Measurements from ENCODE around the gene SLC24A2. TPM values are rescaled to one million over a fixed set of nuclear protein-coding genes. Genes with fewer than 3 reads are reported as not detected.
"Not testable (repeated sequence)": the region's sequence is repeated elsewhere in the genome, so short reads cannot be mapped to it uniquely, and the experiment has no call there.

Gene SLC24A2
- not detected for polyA plus RNA-seq (2012; ENCODE audit: insufficient read depth, insufficient read length, low read depth)

DNA sequence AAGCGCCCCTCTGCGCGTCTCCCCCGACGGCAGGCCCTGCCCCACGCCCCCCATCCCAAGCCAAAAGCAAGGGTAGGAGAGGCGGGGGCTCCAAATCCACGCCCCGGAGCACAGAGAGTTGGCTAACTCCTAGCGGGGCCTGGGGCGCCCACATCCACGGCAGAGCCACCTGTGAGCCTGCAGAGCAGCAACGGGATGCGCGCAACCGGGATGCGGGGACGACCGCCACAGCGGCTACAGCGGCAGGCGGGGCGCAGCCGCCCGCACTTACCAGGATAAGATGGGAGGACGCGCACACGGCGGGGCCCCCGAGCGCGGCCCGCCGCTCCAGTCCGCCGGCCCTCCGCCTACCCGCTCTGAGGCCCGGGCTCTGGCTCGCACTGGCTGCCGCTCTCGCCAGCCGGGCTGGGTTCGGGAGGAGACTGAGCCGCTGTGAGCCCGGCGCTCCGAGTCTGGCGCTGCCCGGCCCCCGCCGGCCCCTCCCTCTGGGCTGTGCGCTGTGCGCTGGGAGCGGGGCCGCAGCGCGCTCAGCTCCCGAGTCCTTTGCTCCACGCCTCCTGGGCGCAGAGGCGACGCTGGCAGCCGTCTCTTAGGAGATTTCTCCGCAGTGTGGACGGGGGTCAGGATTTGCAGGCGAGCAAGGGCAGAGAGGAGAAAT, at the start of gene SLC24A2:
Gene SLC24A2, minus strand, starts transcription at position 424 of the 658 bp plus-strand sequence.
- no peak for DNase-seq
- TF ChIP-seq, protein P1, sequence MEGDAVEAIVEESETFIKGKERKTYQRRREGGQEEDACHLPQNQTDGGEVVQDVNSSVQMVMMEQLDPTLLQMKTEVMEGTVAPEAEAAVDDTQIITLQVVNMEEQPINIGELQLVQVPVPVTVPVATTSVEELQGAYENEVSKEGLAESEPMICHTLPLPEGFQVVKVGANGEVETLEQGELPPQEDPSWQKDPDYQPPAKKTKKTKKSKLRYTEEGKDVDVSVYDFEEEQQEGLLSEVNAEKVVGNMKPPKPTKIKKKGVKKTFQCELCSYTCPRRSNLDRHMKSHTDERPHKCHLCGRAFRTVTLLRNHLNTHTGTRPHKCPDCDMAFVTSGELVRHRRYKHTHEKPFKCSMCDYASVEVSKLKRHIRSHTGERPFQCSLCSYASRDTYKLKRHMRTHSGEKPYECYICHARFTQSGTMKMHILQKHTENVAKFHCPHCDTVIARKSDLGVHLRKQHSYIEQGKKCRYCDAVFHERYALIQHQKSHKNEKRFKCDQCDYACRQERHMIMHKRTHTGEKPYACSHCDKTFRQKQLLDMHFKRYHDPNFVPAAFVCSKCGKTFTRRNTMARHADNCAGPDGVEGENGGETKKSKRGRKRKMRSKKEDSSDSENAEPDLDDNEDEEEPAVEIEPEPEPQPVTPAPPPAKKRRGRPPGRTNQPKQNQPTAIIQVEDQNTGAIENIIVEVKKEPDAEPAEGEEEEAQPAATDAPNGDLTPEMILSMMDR (IDR thresholded peaks at IDR 0.05; ENCODE audit: low read depth, low read length) = no peak
- Histone ChIP-seq H3K4me3 (ENCODE audit: low read depth, low read length) (no peak within 1 kb of the TSS), H3K9me3 (no peaks in the 10 kb centered on the region), H3K27me3 (peaks cover 6% of the 10 kb centered on the region), H3K36me3 (no peaks in the 10 kb centered on the region), H3K4me1 (no peaks in the 10 kb centered on the region)

DNA sequence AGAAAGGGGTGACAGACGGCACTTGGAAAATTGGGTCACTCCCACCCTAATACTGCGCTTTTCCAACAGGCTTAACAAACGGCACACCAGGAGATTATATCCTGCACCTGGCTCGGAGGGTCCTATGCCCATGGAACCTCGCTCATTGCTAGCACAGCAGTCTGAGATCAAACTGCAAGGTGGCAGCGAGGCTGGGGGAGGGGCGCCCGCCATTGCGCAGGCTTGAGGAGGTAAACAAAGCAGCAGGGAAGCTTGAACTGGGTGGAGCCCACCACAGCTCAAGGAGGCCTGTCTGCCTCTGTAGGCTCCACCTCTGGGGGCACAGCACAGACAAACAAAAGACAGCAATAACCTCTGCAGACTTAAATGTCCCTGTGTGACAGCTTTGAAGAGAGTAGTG, 44.5 kb upstream of the SLC24A2 start:
- H3K9me3 ChIP-seq; H3K36me3 ChIP-seq; H3K4me1 ChIP-seq; H3K4me3 ChIP-seq (ENCODE audit: low read depth, low read length); DNase-seq; H3K27me3 ChIP-seq: not testable (repeated sequence)

DNA sequence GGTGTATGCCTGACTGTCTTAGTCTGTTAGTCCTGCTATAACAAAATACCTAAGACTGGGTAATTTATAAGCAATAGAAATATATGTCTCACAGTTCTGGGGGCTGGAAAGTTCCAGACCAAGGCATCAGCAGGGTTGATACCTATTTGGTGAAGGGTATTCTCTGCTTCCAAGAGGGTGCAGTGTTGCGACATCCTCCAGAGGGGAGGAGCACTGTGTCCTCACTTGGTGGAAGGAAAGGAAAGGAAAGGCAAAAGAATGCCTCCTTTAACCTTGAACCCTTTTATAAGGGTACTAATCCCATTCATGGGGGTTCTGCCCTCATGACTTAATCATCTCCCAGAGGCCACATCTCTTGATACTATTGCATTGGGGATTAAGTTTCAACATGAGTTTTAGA, 42.0 kb upstream of the SLC24A2 start:
- Histone ChIP-seq H3K4me3 (ENCODE audit: low read depth, low read length) (no peak overlapping the region), H3K27me3 (no peaks in the 10 kb centered on the region), H3K36me3 (no peaks in the 10 kb centered on the region), H3K4me1 (no peaks in the 10 kb centered on the region), H3K9me3 (no peaks in the 10 kb centered on the region)
- no peak for DNase-seq
- TF ChIP-seq, protein P1 (IDR thresholded peaks at IDR 0.05; ENCODE audit: low read depth, low read length) = no peak

- Histone ChIP-seq H3K9me3 (no peaks in the 10 kb centered on the region), H3K27me3 (no peaks in the 10 kb centered on the region), H3K36me3 (no peaks in the 10 kb centered on the region), H3K4me1 (no peaks in the 10 kb centered on the region), H3K4me3 (ENCODE audit: low read depth, low read length) (no peak overlapping the region)
- TF ChIP-seq, protein P1 (IDR thresholded peaks at IDR 0.05; ENCODE audit: low read depth, low read length) = no peak
- no peak for DNase-seq
Observed at GRCh38 chr9:19828576-19829109, 39.8 kb upstream of the SLC24A2 start.

GRCh38 chr9:19816769-19817168, 27.9 kb upstream of the SLC24A2 start:
- Histone ChIP-seq H3K36me3 (no peaks in the 10 kb centered on the region), H3K27me3 (no peaks in the 10 kb centered on the region), H3K9me3 (no peaks in the 10 kb centered on the region; the same call in 1 of the 2 replicates), H3K4me1 (no peaks in the 10 kb centered on the region), H3K4me3 (ENCODE audit: low read depth, low read length) (no peak overlapping the region)
- DNase-seq = no peak
- TF ChIP-seq, protein P1 (IDR thresholded peaks at IDR 0.05; ENCODE audit: low read depth, low read length) = no peak

GRCh38 chr9:19812194-19812593, 23.4 kb upstream of the SLC24A2 start:
- no peak for DNase-seq
- no peaks in the 10 kb centered on the region for H3K27me3 ChIP-seq
- H3K4me1 ChIP-seq = no peaks in the 10 kb centered on the region
- H3K4me3 ChIP-seq (ENCODE audit: low read depth, low read length) = no peak overlapping the region
- H3K9me3 ChIP-seq = no peaks in the 10 kb centered on the region; the same call in 1 of the 2 replicates
- TF ChIP-seq, protein P1 (IDR thresholded peaks at IDR 0.05; ENCODE audit: low read depth, low read length) = no peak
- H3K36me3 ChIP-seq = no peaks in the 10 kb centered on the region

Data from BE2C (cell line).